NCI-H2196 (cell line): ENCODE data around the gene SAMD1.
A peak's percentile ranks its signal among the peaks of the same experiment; 100 is the strongest.

Source experiments
- DNase-seq: peaks from one replicate; lab custom pipeline; 2025; ENCODE audit not compliant: unreplicated experiment; lab: John Stamatoyannopoulos, UW

The SAMD1 gene

DNA sequence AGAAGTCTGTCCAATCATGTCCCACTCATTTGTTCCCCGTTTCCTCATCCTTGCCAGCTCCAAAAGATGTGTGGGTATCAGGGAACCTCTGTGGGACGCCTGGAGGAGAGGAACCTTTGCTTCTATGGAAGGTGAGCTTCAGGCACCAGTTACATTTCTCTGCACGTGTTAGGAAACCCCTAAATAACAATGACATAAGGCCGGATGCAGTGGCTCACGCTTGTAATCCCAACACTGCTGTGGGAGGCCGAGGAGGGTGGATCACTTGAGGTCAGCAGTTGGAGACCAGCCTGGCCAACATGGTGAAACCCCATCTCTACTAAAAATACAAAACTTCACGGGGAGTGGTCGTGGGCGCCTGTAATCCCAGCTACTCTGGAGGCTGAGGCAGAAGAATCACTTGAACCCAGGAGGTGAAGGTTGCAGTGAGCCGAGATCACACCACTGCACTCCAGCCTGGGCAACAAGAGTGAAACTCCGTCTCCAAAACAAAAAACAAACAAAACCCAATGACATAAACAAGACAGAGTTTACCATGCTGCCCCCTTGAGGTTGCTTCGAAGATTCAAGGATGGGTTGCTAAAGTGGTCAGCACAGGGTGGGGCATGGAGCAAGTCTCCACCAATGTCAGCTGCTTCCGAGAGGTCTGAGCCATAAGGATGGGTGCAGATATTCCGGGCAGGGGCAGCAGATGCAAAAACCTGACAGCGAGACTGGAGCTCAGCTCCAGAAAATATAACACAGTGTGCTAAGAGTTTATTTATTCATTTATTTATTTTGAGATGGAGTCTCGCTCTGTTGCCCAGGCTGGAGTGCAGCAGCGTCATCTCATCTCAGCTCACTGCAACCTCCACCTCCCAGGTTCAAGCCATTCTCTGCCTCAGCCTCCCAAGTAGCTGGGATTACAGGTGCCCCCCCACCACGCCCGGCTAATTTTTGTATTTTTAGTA lies 47.6 kb downstream of the SAMD1 start:
- peak; percentile 59 for DNase-seq

DNA sequence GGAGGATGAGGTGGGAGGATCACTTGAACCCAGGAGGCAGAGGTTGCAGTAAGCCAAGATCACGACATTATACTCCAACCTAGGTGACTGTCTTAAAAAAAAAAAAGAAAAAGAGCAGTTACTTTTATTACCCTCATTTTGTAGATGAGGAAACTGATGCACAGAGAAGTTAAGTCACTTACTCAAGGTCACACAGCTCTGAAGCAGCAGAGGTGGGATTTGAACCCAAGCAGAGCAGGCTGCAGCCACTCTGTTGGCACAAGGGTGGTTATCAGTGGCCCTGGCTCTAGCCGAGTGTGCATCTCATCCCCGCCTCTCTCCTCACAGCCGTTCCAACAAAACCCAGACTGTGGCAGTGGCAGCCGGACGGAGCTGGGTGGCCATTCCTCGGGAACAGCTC lies 51.4 kb downstream of the SAMD1 start:
- DNase-seq: no peak
